PC-9 (cell line): ENCODE measurements around the gene ATP4A.

ENCODE experiments used
- CTCF ChIP-seq: fragments of 200-600 bp; sonication (generic); conservative IDR thresholded peaks from 2 replicates; pipeline ENCODE4 v1.6.1; 2017; ENCODE audit warnings: mixed run types, antibody characterized with exemption, mild to moderate bottlenecking, moderate library complexity
- EZH2 ChIP-seq: fragments of 200-600 bp; sonication (generic); IDR thresholded peaks from 2 replicates; pipeline ENCODE4 v1.8.0; 2017; ENCODE audit warnings: antibody characterized with exemption, low read depth

- TF ChIP-seq CTCF (no peak), EZH2 (no peak)
Measured at GRCh38 chr19:35560677-35561076, 2.8 kb downstream of the ATP4A start.
